Prostate gland (tissue), 2 donors: ENCODE results near the gene ASPN. TPM values are rescaled to one million over a fixed set of nuclear protein-coding genes. Genes with fewer than 3 reads are reported as not detected.

Experiments
- DNase-seq: peaks from one replicate; pipeline ENCODE4 v3.0.0-alpha.2; 2019; ENCODE audit warnings: low spot score
- H3K27ac ChIP-seq, 2 donors: fragments of 200-600 bp; sonication (generic); 2 replicates each; pipeline ENCODE4 v1.5.1; 2017 to 2019
- H3K27me3 ChIP-seq: fragments of 200-600 bp; sonication (generic); replicated peaks from 2 replicates; pipeline ENCODE4 v1.5.1; 2019; ENCODE audit not compliant: insufficient read depth
- H3K36me3 ChIP-seq, 2 donors: fragments of 200-600 bp; sonication (generic); 1 replicate in 1 of 2; 2 replicates in 1 of 2; pipeline versions ENCODE4 v1.5.1 to v1.8.1; 2017 to 2019
- H3K4me1 ChIP-seq: fragments of 200-600 bp; sonication (generic); replicated peaks from 2 replicates; pipeline ENCODE4 v1.5.1; 2019
- H3K4me3 ChIP-seq, 2 donors: fragments of 200-600 bp; sonication (generic); 2 replicates each; pipeline ENCODE4 v1.5.1; 2017 to 2019
- H3K9me3 ChIP-seq: fragments of 200-600 bp; sonication (generic); 2 replicates; pipeline ENCODE4 v1.5.1; 2017
- CTCF ChIP-seq, 4 experiments: fragments of 200-600 bp in 2 of 4; fragments of 450-650 bp in 2 of 4; sonication (generic) in 2 of 4; IDR thresholded peaks; 1 replicate in 3 of 4; 2 replicates in 1 of 4; pipeline ENCODE4 v1.5.1; 2016 to 2019; ENCODE audit warnings: antibody characterized with exemption in 4 of 4, mild to moderate bottlenecking in 2 of 4, moderate library complexity in 2 of 4
- POLR2A ChIP-seq: fragments of 450-650 bp; IDR thresholded peaks from one replicate; pipeline ENCODE4 v1.6.1; 2016; ENCODE audit warnings: antibody characterized with exemption, mild to moderate bottlenecking
- POLR2AphosphoS5 ChIP-seq: sonication (generic); formaldehyde crosslinking; IDR thresholded peaks from one replicate; pipeline ENCODE4 v1.6.1; 2017; ENCODE audit warnings: antibody characterized with exemption
- WGBS: methylation state at CpG from one replicate; pipeline ENCODE4 v1.1.5; 2018; 5-methylcytosine and 5-hydroxymethylcytosine counted together
- intact Hi-C: fragments of 100-400 bp; cut with DNase I; formaldehyde crosslinking; loops from one replicate; pipeline ENCODE4 v1.14.2; 2022
- total RNA-seq, 2 donors: library from RNA; depleted of rRNA; stranded (reverse); fragments of >200 nt; gene quantifications; one replicate each; pipeline ENCODE4 v1.1.0, GENCODE V29; 2016

Gene ASPN
- total RNA-seq, 2 donors from 2014 or later = 0.68 to 1.8 TPM

GRCh38 chr9:92486371-92486770, 4.1 kb upstream of the ASPN start:
- H3K36me3 ChIP-seq = no peaks in the 10 kb centered on the region
- intact Hi-C loops = no loop called here
- H3K4me3 ChIP-seq = no peak overlapping the region
- no peak for TF ChIP-seq POLR2A
- TF ChIP-seq POLR2AphosphoS5 = no peak
- no peak for TF ChIP-seq CTCF (IDR thresholded peaks at IDR 0.05)
- H3K27ac ChIP-seq = no peak overlapping the region
- no peak for DNase-seq
- H3K9me3 ChIP-seq = no peaks in the 10 kb centered on the region
- H3K27me3 ChIP-seq = no peaks in the 10 kb centered on the region
- WGBS = 83% methylated on average over 3 of the region's 3 CpGs
- H3K4me1 ChIP-seq = no peaks in the 10 kb centered on the region

GRCh38 chr9:92484563-92484962, 2.3 kb upstream of the ASPN start:
- no peak overlapping the region for H3K4me3 ChIP-seq
- peaks cover 7% of the 10 kb centered on the region for H3K4me1 ChIP-seq
- WGBS = 87% methylated on average over 3 of the region's 3 CpGs
- intact Hi-C loops = no loop called here
- no peak for DNase-seq
- TF ChIP-seq CTCF (IDR thresholded peaks at IDR 0.05) (no peak), POLR2AphosphoS5 (no peak), POLR2A (no peak)
- no peak overlapping the region for H3K27ac ChIP-seq
- no peaks in the 10 kb centered on the region for H3K9me3 ChIP-seq
- H3K27me3 ChIP-seq = no peaks in the 10 kb centered on the region
- H3K36me3 ChIP-seq = no peaks in the 10 kb centered on the region

- H3K9me3 ChIP-seq = no peaks in the 10 kb centered on the region
- H3K36me3 ChIP-seq = no peaks in the 10 kb centered on the region
- 88% methylated on average over 5 of the region's 5 CpGs for WGBS
- intact Hi-C loops = no loop called here
- DNase-seq = no peak
- H3K27ac ChIP-seq = no peak overlapping the region
- H3K4me3 ChIP-seq = no peak overlapping the region
- H3K27me3 ChIP-seq = no peaks in the 10 kb centered on the region
- peaks cover 7% of the 10 kb centered on the region for H3K4me1 ChIP-seq
- no peak for TF ChIP-seq POLR2AphosphoS5
- no peak for TF ChIP-seq POLR2A
- TF ChIP-seq CTCF (IDR thresholded peaks at IDR 0.05) = no peak
Observed at GRCh38 chr9:92483627-92484545, 1.6 kb upstream of the ASPN start.

GRCh38 chr9:92482805-92483204, 499 bp upstream of the ASPN start:
- Histone ChIP-seq H3K36me3 (no peaks in the 10 kb centered on the region), H3K9me3 (no peaks in the 10 kb centered on the region), H3K27ac (no peak overlapping the region), H3K4me3 (no peak overlapping the region), H3K27me3 (no peaks in the 10 kb centered on the region), H3K4me1 (peaks cover 7% of the 10 kb centered on the region)
- DNase-seq = no peak
- intact Hi-C loops = no loop called here
- TF ChIP-seq CTCF (IDR thresholded peaks at IDR 0.05) (no peak), POLR2A (no peak), POLR2AphosphoS5 (no peak)
